ENCODE results near the gene SS18L1. TPM values are rescaled to one million over a fixed set of nuclear protein-coding genes. Genes with fewer than 3 reads are reported as not detected.
A peak's percentile ranks its signal among the peaks of the same experiment; 100 is the strongest.

Gene SS18L1
- total RNA-seq, 1 experiment from 2014 or later, result 34.1 TPM

- TF ChIP-seq ZNF219 (CRISPR knock-in tag; IDR thresholded peaks at IDR 0.05; ENCODE audit: borderline replicate concordance), result no peak
- TF ChIP-seq ZNF263 (CRISPR knock-in tag; IDR thresholded peaks at IDR 0.05; ENCODE audit: low read depth), result no peak
- TF ChIP-seq SMAD3 (CRISPR knock-in tag; IDR thresholded peaks at IDR 0.05; ENCODE audit: borderline replicate concordance), result no peak
- no peak for TF ChIP-seq ZNF396 (CRISPR knock-in tag; IDR thresholded peaks at IDR 0.05; ENCODE audit: borderline replicate concordance)
- TF ChIP-seq ZNF671 (CRISPR knock-in tag; IDR thresholded peaks at IDR 0.05), result no peak
- TF ChIP-seq NFATC4 (CRISPR knock-in tag; IDR thresholded peaks at IDR 0.05), result no peak
- TF ChIP-seq ETV6 (CRISPR knock-in tag; IDR thresholded peaks at IDR 0.05), result no peak
- TF ChIP-seq ZNF512 (CRISPR knock-in tag; IDR thresholded peaks at IDR 0.05; ENCODE audit: borderline replicate concordance), result no peak
- no peak for TF ChIP-seq RELA (CRISPR knock-in tag; IDR thresholded peaks at IDR 0.05; ENCODE audit: borderline replicate concordance)
Measured at GRCh38 chr20:62135573-62136266, 7.8 kb upstream of the SS18L1 start (continued).

DNA sequence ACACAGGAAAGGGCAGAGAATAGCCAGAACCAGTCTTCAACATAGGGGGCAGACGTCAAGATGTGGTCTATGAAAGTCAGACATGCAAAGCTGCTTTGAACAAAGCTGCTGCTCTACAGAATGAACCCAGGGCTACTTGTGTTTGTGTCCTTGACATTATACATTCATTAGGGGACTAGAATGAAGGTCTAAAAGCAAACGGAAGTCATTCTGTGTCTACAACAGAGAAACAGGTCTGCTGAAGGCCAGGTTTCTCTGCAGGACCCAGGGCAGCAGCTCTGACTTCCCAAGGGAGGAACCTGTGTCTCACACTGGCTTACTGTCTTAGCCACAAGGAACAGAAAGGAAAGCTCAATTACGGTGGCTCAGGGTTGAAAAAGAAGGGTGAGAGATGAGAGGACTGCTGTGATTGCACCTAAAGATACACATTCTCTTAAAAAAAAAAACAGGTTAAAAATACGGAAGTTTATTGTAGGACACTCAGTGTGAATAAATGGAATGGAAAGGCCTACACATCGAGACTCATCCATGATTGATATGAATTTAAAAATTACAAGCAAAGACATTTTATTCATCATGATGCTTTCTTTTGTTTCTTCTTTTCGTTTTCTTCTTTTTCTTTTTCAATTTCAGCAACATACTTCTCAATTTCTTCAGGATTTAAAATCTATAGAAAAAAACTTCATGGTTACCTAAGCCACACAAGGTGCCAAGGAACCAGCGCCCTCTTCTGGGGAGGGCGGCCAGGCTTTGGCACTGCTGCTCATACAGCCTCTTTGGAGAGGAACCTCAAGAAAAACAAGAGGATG, 7.1 kb upstream of the SS18L1 start:
- H3K4me3 Mint-ChIP-seq, result no peak overlapping the region
- peak overlapping the region; percentile 77 for H3K27ac Mint-ChIP-seq
- CTCF ChIA-PET, result interaction anchor here (0.6 to 2.4 kb wide), 5 partner anchors 21 to 140 kb away, joined by 3 to 21 read pairs (median 4); no protein-coding TSS in a partner anchor
- H3K27me3 Mint-ChIP-seq (ENCODE audit: low read depth), result no peaks in the 10 kb centered on the region
- H3K36me3 Mint-ChIP-seq, result peaks cover 80% of the 10 kb centered on the region
- TF ChIP-seq ATF1 (CRISPR knock-in tag; IDR thresholded peaks at IDR 0.05), result no peak
- TF ChIP-seq, protein P1, sequence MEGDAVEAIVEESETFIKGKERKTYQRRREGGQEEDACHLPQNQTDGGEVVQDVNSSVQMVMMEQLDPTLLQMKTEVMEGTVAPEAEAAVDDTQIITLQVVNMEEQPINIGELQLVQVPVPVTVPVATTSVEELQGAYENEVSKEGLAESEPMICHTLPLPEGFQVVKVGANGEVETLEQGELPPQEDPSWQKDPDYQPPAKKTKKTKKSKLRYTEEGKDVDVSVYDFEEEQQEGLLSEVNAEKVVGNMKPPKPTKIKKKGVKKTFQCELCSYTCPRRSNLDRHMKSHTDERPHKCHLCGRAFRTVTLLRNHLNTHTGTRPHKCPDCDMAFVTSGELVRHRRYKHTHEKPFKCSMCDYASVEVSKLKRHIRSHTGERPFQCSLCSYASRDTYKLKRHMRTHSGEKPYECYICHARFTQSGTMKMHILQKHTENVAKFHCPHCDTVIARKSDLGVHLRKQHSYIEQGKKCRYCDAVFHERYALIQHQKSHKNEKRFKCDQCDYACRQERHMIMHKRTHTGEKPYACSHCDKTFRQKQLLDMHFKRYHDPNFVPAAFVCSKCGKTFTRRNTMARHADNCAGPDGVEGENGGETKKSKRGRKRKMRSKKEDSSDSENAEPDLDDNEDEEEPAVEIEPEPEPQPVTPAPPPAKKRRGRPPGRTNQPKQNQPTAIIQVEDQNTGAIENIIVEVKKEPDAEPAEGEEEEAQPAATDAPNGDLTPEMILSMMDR (IDR thresholded peaks at IDR 0.05), result peak; percentile 50
- ATAC-seq (peak; percentile 66), DNase-seq (ENCODE audit: low spot score) (peak; percentile 74)
- H3K9me3 Mint-ChIP-seq, result no peaks in the 10 kb centered on the region
- POLR2A ChIA-PET, result interaction anchor here (1.3 kb wide), 1 partner anchor 15 kb away, joined by 3 read pairs; no protein-coding TSS in a partner anchor
- peaks cover 3% of the 10 kb centered on the region for H3K4me1 Mint-ChIP-seq

DNA sequence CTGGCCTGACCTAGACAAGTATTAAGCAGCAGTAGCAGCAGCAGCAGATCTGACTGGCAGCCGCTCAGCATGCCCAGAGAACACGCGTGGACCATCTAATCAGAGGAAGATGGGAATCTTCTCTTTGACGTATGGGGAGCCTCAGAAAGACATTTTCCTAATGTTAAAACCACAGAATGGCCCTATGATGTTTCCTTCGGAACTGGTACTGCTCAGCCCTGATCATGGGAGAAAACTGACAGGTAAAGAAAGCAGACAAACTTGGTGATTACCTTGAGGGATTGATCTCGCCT, 6.5 kb upstream of the SS18L1 start:
- H3K4me3 Mint-ChIP-seq, result no peak overlapping the region
- ChIA-PET POLR2A (no interaction called here), CTCF (interaction anchor here (0.6 to 2.4 kb wide), 3 partner anchors 22 to 141 kb away, joined by 3 to 21 read pairs (median 4); no protein-coding TSS in a partner anchor)
- ATAC-seq (no peak), DNase-seq (ENCODE audit: low spot score) (no peak)
- peaks cover 76% of the 10 kb centered on the region for H3K36me3 Mint-ChIP-seq
- H3K27me3 Mint-ChIP-seq (ENCODE audit: low read depth), result no peaks in the 10 kb centered on the region
- H3K27ac Mint-ChIP-seq, result peak overlapping the region; percentile 77
- no peaks in the 10 kb centered on the region for H3K9me3 Mint-ChIP-seq
- H3K4me1 Mint-ChIP-seq, result peaks cover 9% of the 10 kb centered on the region
- TF ChIP-seq ZNF423 (CRISPR knock-in tag; IDR thresholded peaks at IDR 0.05) (no peak), E2F1 (CRISPR knock-in tag; IDR thresholded peaks at IDR 0.05) (no peak), TEAD4 (CRISPR knock-in tag; IDR thresholded peaks at IDR 0.05) (no peak), NFATC4 (CRISPR knock-in tag; IDR thresholded peaks at IDR 0.05) (no peak), RELA (CRISPR knock-in tag; IDR thresholded peaks at IDR 0.05; ENCODE audit: borderline replicate concordance) (no peak), GTF2I (CRISPR knock-in tag; conservative IDR thresholded peaks at IDR 0.05) (no peak), FOXK1 (CRISPR knock-in tag; IDR thresholded peaks at IDR 0.05) (no peak), ZNF396 (CRISPR knock-in tag; IDR thresholded peaks at IDR 0.05; ENCODE audit: borderline replicate concordance) (no peak), ETV6 (CRISPR knock-in tag; IDR thresholded peaks at IDR 0.05) (no peak), ZNF263 (CRISPR knock-in tag; IDR thresholded peaks at IDR 0.05; ENCODE audit: low read depth) (no peak), TCF7 (CRISPR knock-in tag; IDR thresholded peaks at IDR 0.05; ENCODE audit: low read depth) (no peak)
- TF ChIP-seq, protein P2, sequence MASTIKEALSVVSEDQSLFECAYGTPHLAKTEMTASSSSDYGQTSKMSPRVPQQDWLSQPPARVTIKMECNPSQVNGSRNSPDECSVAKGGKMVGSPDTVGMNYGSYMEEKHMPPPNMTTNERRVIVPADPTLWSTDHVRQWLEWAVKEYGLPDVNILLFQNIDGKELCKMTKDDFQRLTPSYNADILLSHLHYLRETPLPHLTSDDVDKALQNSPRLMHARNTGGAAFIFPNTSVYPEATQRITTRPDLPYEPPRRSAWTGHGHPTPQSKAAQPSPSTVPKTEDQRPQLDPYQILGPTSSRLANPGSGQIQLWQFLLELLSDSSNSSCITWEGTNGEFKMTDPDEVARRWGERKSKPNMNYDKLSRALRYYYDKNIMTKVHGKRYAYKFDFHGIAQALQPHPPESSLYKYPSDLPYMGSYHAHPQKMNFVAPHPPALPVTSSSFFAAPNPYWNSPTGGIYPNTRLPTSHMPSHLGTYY (CRISPR knock-in tag; IDR thresholded peaks at IDR 0.05), result no peak
- TF ChIP-seq, protein P3, sequence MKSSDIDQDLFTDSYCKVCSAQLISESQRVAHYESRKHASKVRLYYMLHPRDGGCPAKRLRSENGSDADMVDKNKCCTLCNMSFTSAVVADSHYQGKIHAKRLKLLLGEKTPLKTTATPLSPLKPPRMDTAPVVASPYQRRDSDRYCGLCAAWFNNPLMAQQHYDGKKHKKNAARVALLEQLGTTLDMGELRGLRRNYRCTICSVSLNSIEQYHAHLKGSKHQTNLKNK (CRISPR knock-in tag; IDR thresholded peaks at IDR 0.05), result no peak
- TF ChIP-seq, protein P4, sequence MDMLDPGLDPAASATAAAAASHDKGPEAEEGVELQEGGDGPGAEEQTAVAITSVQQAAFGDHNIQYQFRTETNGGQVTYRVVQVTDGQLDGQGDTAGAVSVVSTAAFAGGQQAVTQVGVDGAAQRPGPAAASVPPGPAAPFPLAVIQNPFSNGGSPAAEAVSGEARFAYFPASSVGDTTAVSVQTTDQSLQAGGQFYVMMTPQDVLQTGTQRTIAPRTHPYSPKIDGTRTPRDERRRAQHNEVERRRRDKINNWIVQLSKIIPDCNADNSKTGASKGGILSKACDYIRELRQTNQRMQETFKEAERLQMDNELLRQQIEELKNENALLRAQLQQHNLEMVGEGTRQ (CRISPR knock-in tag; IDR thresholded peaks at IDR 0.05), result no peak
- TF ChIP-seq, protein P5, sequence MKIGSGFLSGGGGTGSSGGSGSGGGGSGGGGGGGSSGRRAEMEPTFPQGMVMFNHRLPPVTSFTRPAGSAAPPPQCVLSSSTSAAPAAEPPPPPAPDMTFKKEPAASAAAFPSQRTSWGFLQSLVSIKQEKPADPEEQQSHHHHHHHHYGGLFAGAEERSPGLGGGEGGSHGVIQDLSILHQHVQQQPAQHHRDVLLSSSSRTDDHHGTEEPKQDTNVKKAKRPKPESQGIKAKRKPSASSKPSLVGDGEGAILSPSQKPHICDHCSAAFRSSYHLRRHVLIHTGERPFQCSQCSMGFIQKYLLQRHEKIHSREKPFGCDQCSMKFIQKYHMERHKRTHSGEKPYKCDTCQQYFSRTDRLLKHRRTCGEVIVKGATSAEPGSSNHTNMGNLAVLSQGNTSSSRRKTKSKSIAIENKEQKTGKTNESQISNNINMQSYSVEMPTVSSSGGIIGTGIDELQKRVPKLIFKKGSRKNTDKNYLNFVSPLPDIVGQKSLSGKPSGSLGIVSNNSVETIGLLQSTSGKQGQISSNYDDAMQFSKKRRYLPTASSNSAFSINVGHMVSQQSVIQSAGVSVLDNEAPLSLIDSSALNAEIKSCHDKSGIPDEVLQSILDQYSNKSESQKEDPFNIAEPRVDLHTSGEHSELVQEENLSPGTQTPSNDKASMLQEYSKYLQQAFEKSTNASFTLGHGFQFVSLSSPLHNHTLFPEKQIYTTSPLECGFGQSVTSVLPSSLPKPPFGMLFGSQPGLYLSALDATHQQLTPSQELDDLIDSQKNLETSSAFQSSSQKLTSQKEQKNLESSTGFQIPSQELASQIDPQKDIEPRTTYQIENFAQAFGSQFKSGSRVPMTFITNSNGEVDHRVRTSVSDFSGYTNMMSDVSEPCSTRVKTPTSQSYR (CRISPR knock-in tag; IDR thresholded peaks at IDR 0.05), result no peak

All from WTC11 (cell line).